T-helper 22 cell (primary cell): ENCODE data around the gene G2E3.
"Not testable (repeated sequence)": the region's sequence is repeated elsewhere in the genome, so short reads cannot be mapped to it uniquely, and the experiment has no call there.

ENCODE experiments used
- DNase-seq: peaks from one replicate; pipeline ENCODE4 v3.0.0-alpha.2; 2020; ENCODE audit warnings: low read depth

Gene G2E3

GRCh38 chr14:30560581-30560980 lies 1.6 kb downstream of the G2E3 start:
- no peak for DNase-seq

DNA sequence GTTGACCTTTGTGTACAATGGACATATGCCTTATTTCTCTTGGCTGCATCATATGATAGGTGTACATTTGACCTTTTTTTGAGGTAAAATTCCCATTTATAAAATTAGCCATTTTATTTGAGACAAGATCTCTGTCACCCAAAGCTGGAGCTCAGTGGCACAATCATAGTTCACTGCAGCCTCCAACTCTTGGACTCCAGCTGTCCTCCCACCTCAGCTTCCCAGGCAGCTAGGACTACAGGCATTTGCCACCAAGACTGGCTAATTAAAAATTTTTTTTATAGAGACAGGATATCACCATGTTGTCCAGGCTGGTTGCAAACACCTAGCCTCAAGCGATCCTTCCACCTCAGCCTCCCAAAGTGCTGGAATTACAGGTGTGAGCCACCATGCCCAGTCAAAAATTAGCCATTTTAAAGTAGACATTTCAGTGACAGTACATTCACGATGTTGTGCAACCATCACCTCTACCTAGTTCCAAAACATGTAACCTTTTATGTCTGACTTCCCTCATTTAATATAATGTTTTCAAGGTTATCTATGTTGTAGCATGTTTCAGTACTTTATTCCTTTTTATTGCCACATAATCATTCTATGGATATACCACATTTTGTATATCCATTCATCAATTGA lies 5.4 kb downstream of the G2E3 start:
- DNase-seq, result no peak

- DNase-seq, result no peak
Observed at GRCh38 chr14:30564868-30565248, 5.9 kb downstream of the G2E3 start.

- no peak for DNase-seq
Observed at GRCh38 chr14:30569216-30569902, 10.4 kb downstream of the G2E3 start.

DNA sequence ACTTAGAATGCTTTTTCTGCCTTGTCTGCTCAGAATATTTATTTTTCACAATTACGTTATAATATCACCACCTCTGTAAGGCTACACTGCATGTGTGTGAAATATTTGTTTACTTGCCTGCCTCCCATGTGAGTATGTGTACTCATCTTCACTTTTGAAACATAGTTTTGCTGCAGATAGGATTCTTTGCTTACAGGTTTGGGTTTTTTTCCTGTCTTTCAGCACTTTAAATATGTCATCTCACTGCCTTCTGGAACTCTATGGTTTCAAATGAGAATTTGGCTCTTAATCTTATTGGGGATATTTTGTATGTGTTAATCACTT lies 10.9 kb downstream of the G2E3 start:
- DNase-seq, result no peak

DNA sequence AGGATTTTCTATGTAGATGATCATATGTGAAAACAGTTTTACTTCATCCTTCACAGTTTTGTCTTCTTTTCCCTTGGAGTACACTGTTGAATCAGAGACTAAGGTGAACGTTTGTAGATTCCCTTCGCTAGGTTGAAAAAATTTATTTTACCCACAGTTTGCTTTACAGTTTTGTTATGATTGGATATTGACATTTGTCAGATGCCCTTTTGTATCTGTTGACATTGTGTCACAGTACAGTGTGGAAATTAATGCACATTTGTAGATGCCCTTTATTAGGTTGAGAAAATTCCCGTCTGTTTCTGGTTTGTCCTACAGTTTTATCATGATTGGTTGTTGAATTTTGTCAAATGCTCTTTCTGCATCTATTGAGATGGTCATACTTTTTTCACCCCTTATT lies 13.3 kb downstream of the G2E3 start:
- no peak for DNase-seq

DNA sequence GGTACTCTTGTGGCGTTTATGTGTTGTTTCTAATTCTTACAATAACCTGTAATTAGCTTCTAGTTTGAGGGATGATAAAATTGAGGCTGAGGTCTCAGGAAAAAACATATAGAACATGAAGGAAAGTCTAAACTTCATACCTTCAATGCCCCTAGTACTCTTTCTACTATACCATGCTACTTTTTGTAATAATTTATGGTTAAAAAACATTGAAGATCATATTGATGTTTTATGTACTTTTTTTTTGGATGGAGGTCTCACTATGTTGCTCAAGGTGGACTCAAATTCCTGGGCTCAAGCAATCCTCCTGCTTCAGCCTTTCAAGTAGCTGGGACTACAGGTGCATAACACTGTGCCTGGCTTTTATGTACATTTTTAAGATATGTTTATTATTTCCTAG lies 13.8 kb downstream of the G2E3 start:
- DNase-seq, result no peak

GRCh38 chr14:30573226-30573814 lies 14.4 kb downstream of the G2E3 start:
- no peak for DNase-seq

DNA sequence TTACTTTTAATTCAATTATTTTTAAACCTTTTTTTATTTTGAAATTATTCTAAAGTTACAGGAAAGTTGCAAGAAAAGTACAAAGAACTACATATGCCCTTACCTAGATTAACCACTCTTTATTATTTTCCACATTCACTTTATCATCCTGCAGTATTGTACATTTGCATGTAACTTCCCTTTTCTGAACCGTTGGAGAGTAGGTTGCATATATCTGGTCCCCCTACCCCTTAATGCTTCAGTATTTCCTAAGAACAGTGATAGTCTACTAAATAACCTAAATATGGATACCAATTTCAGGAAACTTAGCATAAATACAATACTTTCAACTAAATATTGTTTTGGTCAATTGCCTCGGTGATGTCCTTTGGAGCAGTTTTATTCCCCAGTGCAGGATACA lies 15.0 kb downstream of the G2E3 start:
- no peak for DNase-seq

- not testable (repeated sequence) for DNase-seq
Observed at GRCh38 chr14:30574777-30575176, 15.8 kb downstream of the G2E3 start.

GRCh38 chr14:30576333-30576732 lies 17.4 kb downstream of the G2E3 start:
- DNase-seq, result not testable (repeated sequence)

GRCh38 chr14:30580616-30581282 lies 21.8 kb downstream of the G2E3 start:
- DNase-seq, result no peak

- DNase-seq, result no peak
Observed at GRCh38 chr14:30581283-30581625, 22.3 kb downstream of the G2E3 start.

GRCh38 chr14:30582376-30582775 lies 23.4 kb downstream of the G2E3 start:
- DNase-seq, result no peak

DNA sequence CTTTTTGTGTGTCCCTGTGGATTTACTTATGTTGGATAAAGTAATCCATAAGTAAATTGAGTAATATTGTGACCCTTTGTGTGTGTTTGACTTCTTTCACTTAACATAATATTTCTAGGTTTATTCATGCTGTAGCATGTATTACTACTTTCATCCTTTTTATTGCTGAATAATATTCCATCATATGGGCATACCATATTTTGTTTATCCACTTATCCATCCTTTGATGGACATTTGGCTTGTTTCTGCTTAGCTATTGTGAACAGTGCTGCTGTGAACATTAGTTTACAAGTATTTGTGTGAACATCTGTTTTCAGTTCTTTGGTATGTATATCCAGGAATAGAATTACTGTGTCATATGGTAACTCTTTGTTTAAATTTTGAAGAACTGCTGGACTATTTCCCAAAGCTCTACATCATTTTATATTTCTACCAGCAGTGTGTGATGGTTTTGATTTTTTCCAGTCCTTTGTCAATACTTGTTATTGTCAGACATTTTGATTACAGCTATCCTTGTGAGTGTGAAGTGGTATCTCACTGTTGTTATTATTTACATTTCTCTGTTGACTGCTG lies 25.2 kb downstream of the G2E3 start:
- no peak for DNase-seq

DNA sequence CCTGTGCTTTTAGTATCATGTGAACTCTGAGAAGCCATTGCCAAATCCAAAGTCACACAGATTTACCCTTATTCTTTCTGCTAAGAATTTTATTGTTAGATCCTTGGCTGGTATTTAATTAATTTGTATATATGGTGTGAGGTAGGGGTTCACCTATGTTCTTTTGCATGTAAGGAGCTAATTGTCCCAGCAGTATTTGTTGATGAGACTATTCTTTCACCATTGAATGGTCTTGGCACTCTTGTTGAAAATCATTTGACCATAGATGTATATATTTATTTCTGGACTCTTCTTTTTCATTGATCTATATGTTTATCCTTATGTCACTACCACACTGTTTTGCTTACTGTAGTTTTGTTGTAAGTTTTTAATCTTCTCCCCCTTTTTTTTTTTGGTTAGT lies 26.2 kb downstream of the G2E3 start:
- no peak for DNase-seq

DNA sequence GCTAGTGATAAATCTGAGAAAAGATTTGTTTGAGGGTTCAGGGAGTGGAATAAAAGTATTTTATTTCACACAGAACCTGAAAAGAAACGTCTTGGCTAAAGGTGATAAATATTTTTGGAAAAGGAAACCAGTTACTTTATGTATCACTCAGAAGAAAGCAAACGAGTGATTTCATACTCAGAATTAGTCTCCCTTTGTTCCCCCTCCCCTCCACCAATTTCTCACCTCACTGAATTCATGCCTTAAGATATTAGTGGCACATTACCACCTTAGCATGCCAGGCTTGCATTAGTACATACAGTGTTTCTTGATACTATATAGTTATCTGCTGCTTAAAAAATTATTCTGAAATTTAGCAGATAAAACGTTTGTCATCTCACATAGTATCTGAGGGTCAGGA lies 28.2 kb downstream of the G2E3 start:
- DNase-seq, result no peak

DNA sequence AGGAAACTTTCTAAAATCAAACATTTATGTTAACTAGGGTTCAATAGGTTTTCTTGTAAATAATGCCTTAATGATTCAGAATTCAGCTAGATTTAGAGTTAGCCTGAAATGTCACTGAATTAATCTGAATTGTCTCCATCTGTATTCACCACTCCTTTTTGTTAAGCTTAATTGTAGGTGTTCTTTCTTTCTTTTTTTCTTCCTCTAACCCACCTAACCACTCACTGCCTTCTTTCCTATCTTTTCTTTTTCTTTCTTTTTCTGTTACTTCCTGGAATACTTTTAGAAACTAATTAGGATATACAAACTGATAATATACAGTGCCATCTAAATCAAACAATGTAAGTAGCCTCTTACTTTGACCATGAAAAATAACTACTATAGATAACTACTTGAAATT lies 29.9 kb downstream of the G2E3 start:
- DNase-seq, result no peak

DNA sequence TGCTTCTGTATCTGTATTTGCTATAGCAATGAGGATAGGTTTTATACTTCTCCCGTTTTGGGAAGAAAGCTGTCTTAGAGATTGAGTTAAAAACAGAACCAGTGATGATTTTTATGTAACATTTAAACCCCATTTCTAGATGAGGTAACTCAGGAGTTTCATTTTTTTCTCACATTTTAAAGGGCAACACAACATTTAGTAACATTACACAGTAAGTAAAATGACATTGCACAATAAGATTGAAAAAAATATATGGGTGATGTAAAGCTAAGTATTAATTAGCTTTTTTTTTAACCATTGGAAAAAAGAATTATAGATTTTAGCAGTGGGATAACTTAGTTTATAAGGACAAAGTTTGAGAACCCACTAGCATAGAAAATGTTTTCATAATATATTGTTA lies 38.0 kb downstream of the G2E3 start:
- no peak for DNase-seq

- DNase-seq, result no peak
Observed at GRCh38 chr14:30597504-30597903, 38.5 kb downstream of the G2E3 start.

GRCh38 chr14:30600922-30601918 lies 42.3 kb downstream of the G2E3 start:
- no peak for DNase-seq

GRCh38 chr14:30603402-30603801 lies 44.4 kb downstream of the G2E3 start:
- no peak for DNase-seq
